ENCODE data around the gene MEF2B. TPM values are rescaled to one million over a fixed set of nuclear protein-coding genes. Genes with fewer than 3 reads are reported as not detected.

MEF2B gene
- total and polyA plus RNA-seq, 10 of the 15 experiments (the other 5 are each of a cell fraction or from before 2014, with no cell fraction given), result 0.09 to 33.0 (median 8.9) TPM

GRCh38 chr19:19098084-19098702 lies 71.9 kb downstream of the MEF2B start:
- no peak overlapping the region for H3K27ac ChIP-seq (ENCODE audit: control insufficient read depth, insufficient read depth)
- H3K9me3 ChIP-seq (replicated peaks; ENCODE audit: control insufficient read depth, insufficient read depth, low read length), result no peaks in the 10 kb centered on the region
- ChIA-PET POLR2A (no interaction called here), SMC1A (ENCODE audit: uncharacterized antibody, unreplicated experiment) (no interaction called here), RAD21 (ENCODE audit: unreplicated experiment) (interaction anchor here (0.7 kb wide), 1 partner anchor 12 kb away, joined by 3 read pairs; no protein-coding TSS in a partner anchor), CTCF (interaction anchor here (0.7 kb wide), 1 partner anchor 121 kb away, joined by 3 read pairs; no protein-coding TSS in a partner anchor)
- H3K4me1 ChIP-seq (ENCODE audit: control insufficient read depth, insufficient read depth, low read length), result no peaks in the 10 kb centered on the region
- no peaks in the 10 kb centered on the region for H3K27me3 ChIP-seq (replicated peaks in 1 of 2; ENCODE audit: control insufficient read depth in 2 of 2, insufficient read depth in 2 of 2, low read length in 1 of 2)
- in situ Hi-C loops (cut with MboI) (no loop called here), intact Hi-C loops (cut with micrococcal nuclease; ENCODE audit: unreplicated experiment) (no loop called here)
- no peak overlapping the region for H2AFZ ChIP-seq (ENCODE audit: control insufficient read depth, low read depth, low read length)
- no peak overlapping the region for H3K4me2 ChIP-seq (ENCODE audit: control insufficient read depth, insufficient read depth)
- no TSS peak for BruUV-seq (replicated peaks)
- ATAC-seq (no peak), DNase-seq (ENCODE audit: low read depth, low spot score) (no peak), FAIRE-seq (no peak)
- H3K36me3 ChIP-seq (ENCODE audit: control insufficient read depth in 2 of 2, insufficient read depth in 2 of 2, low read length in 1 of 2), result peaks cover 0 to 5% of the 10 kb centered on the region in 2 experiments; a peak in 2 of 4 replicates
- no peak for TF ChIP-seq BCL11A (IDR thresholded peaks at IDR 0.05; ENCODE audit: low read depth, low read length)
- no peak for TF ChIP-seq MYC (IDR thresholded peaks at IDR 0.05; ENCODE audit: insufficient read depth, insufficient read length, insufficient replicate concordance, low read length, severe bottlenecking)
- TF ChIP-seq PML (IDR thresholded peaks at IDR 0.05; ENCODE audit: low read length), result no peak
- TF ChIP-seq USF2 (IDR thresholded peaks at IDR 0.05; ENCODE audit: borderline replicate concordance, low read depth, low read length), result no peak
- no peak for TF ChIP-seq KAT2A (conservative IDR thresholded peaks at IDR 0.05; ENCODE audit: control insufficient read depth, low read depth, low read length)
- no peak for TF ChIP-seq YY1 (IDR thresholded peaks at IDR 0.05; ENCODE audit: low read depth, low read length)
- TF ChIP-seq RAD21 (IDR thresholded peaks at IDR 0.05; ENCODE audit: insufficient read depth, low read depth, low read length), result no peak
- no peak for TF ChIP-seq ZNF274 (IDR thresholded peaks at IDR 0.05; ENCODE audit: insufficient read depth, insufficient read length)
- TF ChIP-seq CHD1 (IDR thresholded peaks at IDR 0.05; ENCODE audit: low read depth, low read length), result no peak
- TF ChIP-seq ZNF384 (IDR thresholded peaks at IDR 0.05; ENCODE audit: borderline replicate concordance, low read depth, low read length), result no peak
- no peak for TF ChIP-seq SMAD1 (IDR thresholded peaks at IDR 0.05; ENCODE audit: low read depth, partially characterized antibody)
- no peak for TF ChIP-seq CUX1 (IDR thresholded peaks at IDR 0.05; ENCODE audit: insufficient replicate concordance, low read depth, low read length)
- no peak for TF ChIP-seq USF1 (IDR thresholded peaks at IDR 0.05; ENCODE audit: borderline replicate concordance, extremely low read length, insufficient read depth, low read depth, low read length)
- TF ChIP-seq SMC3 (IDR thresholded peaks at IDR 0.05; ENCODE audit: borderline replicate concordance, low read length), result no peak
- no peak for TF ChIP-seq CHD4 (IDR thresholded peaks at IDR 0.05)
- no peak for TF ChIP-seq NR2C2 (IDR thresholded peaks at IDR 0.05; ENCODE audit: borderline replicate concordance, control insufficient read depth, insufficient read length, low read depth)
- no peak for TF ChIP-seq NBN (IDR thresholded peaks at IDR 0.05)
- H3K4me3 ChIP-seq, result no peak overlapping the region
- H3K9ac ChIP-seq (ENCODE audit: control insufficient read depth, insufficient read depth, low read length), result no peak overlapping the region
- H3K79me2 ChIP-seq (ENCODE audit: control insufficient read depth, insufficient read depth, low read length), result no peaks in the 10 kb centered on the region
- WGBS (ENCODE audit: insufficient coverage, insufficient replicate concordance, low lambda C conversion rate, missing lambda C conversion rate), result 77% methylated on average over 9 of the region's 9 CpGs
- 0 out of 2 replicates have a peak, but pooled peaks cover 3% of the 10 kb centered on the region for H4K20me1 ChIP-seq (ENCODE audit: control insufficient read depth, insufficient read depth)
